Measurements from ENCODE around the gene KCNJ10.

GRCh38 chr1:159959451-159959850 is 110.5 kb downstream of the KCNJ10 start:
- TF ChIP-seq CTCF (conservative IDR thresholded peaks at IDR 0.05; ENCODE audit: low read length) (no peak), EZH2phosphoT487 (IDR thresholded peaks at IDR 0.05; ENCODE audit: borderline replicate concordance, low read depth, low read length) (no peak)
